HCT116 (cell line): ENCODE data around the gene PSME4. TPM values are rescaled to one million over a fixed set of nuclear protein-coding genes. Genes with fewer than 3 reads are reported as not detected.

Experiments
- ATAC-seq: fragments of 200-7000 bp; cut with Tn5 transposase; 2 replicates; pipeline ENCODE4 v1.9.1; 2020; ENCODE audit warnings: mild to moderate bottlenecking, moderate library complexity
- BruUV-seq: library from RNA; stranded (reverse); fragments of 400-500 nt; replicated peaks from 2 replicates; lab custom pipeline; 2021; lab: Mats Ljungman, UMichigan
- CTCF ChIA-PET: fragments of 300-600 bp; sonication (Branson Sonifier 250); formaldehyde crosslinking; loops from one replicate; lab custom pipeline; 2021; ENCODE audit warnings: antibody characterized with exemption; lab: Charles Lee
- POLR2A ChIA-PET: fragments of 300-600, 350-600 bp; sonication (Branson Sonifier 250); formaldehyde crosslinking; loops from one replicate; lab custom pipeline; 2021; ENCODE audit warnings: antibody characterized with exemption; lab: Charles Lee
- RAD21 ChIA-PET, 2 experiments: fragments of 300-600 bp; sonication (Branson Sonifier 250); formaldehyde crosslinking; loops; one replicate each; lab custom pipeline; 2023; ENCODE audit warnings: low total read pairs in 2 of 2; ENCODE audit not compliant: uncharacterized antibody in 2 of 2, unreplicated experiment in 2 of 2, low non-redundant PET in 1 of 2; lab: Charles Lee
- DNase-seq: peaks from one replicate; pipeline ENCODE4 v3.0.0-alpha.2; 2010; ENCODE audit warnings: low read depth, low spot score
- H2AFZ ChIP-seq: fragments of 200-600 bp; shearing (Covaris generic), sonication (generic); 2 replicates; pipeline ENCODE4 v1.6.1; 2017; ENCODE audit warnings: low read depth, mixed run types, mixed read lengths, antibody characterized with exemption, low read length; ENCODE audit not compliant: poor library complexity, severe bottlenecking
- H3K27ac ChIP-seq: 2 replicates; pipeline ENCODE4 v1.5.1; 2012; ENCODE audit warnings: low read depth, low read length
- H3K27me3 ChIP-seq: fragments of 200-600 bp; sonication (generic); 2 replicates; pipeline ENCODE4 v1.6.1; 2016; ENCODE audit warnings: mixed run types, low read length, mixed read lengths; ENCODE audit not compliant: insufficient read depth
- H3K36me3 ChIP-seq, 2 experiments: fragments of 200-500 bp in 1 of 2; fragments of 200-600 bp in 1 of 2; sonication (Bioruptor generic) in 1 of 2; sonication (generic) in 1 of 2; 2 replicates each; pipeline versions ENCODE4 v1.5.1 to v1.6.1; 2014 to 2016; ENCODE audit warnings: low read length in 2 of 2, inconsistent platforms in 1 of 2, mixed read lengths in 1 of 2, mixed run types in 1 of 2; ENCODE audit not compliant: insufficient read depth in 2 of 2, control insufficient read depth in 1 of 2
- H3K4me1 ChIP-seq, 2 experiments: fragments of 200-600 bp in 1 of 2; sonication (generic) in 1 of 2; 2 replicates each; pipeline versions ENCODE4 v1.5.1 to v1.6.1; 2012 to 2017; ENCODE audit warnings: low read length in 2 of 2, inconsistent platforms in 1 of 2, mild to moderate bottlenecking in 1 of 2, mixed read lengths in 1 of 2, mixed run types in 1 of 2, moderate library complexity in 1 of 2; ENCODE audit not compliant: insufficient read depth in 2 of 2, control insufficient read depth in 1 of 2
- H3K4me2 ChIP-seq: fragments of 200-600 bp; sonication (generic); 2 replicates; pipeline ENCODE4 v1.6.1; 2017; ENCODE audit warnings: mixed run types, low read length, mixed read lengths
- H3K4me3 ChIP-seq, 2 experiments: fragments of 200-600 bp in 1 of 2; sonication (generic) in 1 of 2; replicated peaks in 1 of 2; 2 replicates each; pipeline ENCODE4 v1.5.1; 2011 to 2016; ENCODE audit warnings: low read length in 2 of 2, control low read depth in 1 of 2, low read depth in 1 of 2, mild to moderate bottlenecking in 1 of 2, mixed read lengths in 1 of 2, mixed run types in 1 of 2
- H3K79me2 ChIP-seq: fragments of 200-600 bp; sonication (generic); 2 replicates; pipeline ENCODE4 v1.6.1; 2017; ENCODE audit warnings: mild to moderate bottlenecking, mixed run types, low read length, moderate library complexity, mixed read lengths; ENCODE audit not compliant: insufficient read depth
- H3K9ac ChIP-seq: fragments of 200-600 bp; sonication (generic); 2 replicates; pipeline ENCODE4 v1.6.1; 2016; ENCODE audit warnings: low read length, mixed read lengths
- H3K9me2 ChIP-seq: fragments of 200-600 bp; sonication (generic), shearing (Covaris generic); 2 replicates; pipeline ENCODE4 v1.6.1; 2017; ENCODE audit warnings: mixed run types, mild to moderate bottlenecking, moderate library complexity; ENCODE audit not compliant: insufficient read depth
- H3K9me3 ChIP-seq, 2 experiments: fragments of 200-500 bp in 1 of 2; fragments of 200-600 bp in 1 of 2; sonication (Bioruptor generic) in 1 of 2; sonication (generic) in 1 of 2; 2 replicates each; pipeline ENCODE4 v1.6.1; 2014 to 2017; ENCODE audit warnings: low read length in 2 of 2, mixed read lengths in 2 of 2, inconsistent platforms in 1 of 2, low read depth in 1 of 2, mild to moderate bottlenecking in 1 of 2, mixed run types in 1 of 2, moderate library complexity in 1 of 2; ENCODE audit not compliant: control insufficient read depth in 1 of 2, insufficient read depth in 1 of 2
- H4K20me1 ChIP-seq: fragments of 200-600 bp; sonication (generic), shearing (Covaris generic); 2 replicates; pipeline ENCODE4 v1.6.1; 2017; ENCODE audit warnings: mixed run types, mild to moderate bottlenecking, moderate library complexity; ENCODE audit not compliant: insufficient read depth
- EGR1 ChIP-seq: IDR thresholded peaks from 2 replicates; pipeline ENCODE4 v1.6.1; 2012; ENCODE audit warnings: low read depth
- ELF1 ChIP-seq: IDR thresholded peaks from 2 replicates; pipeline ENCODE4 v1.6.1; 2012; ENCODE audit warnings: low read depth, borderline replicate concordance
- EZH2 ChIP-seq: fragments of 200-600 bp; sonication (generic); IDR thresholded peaks from 2 replicates; pipeline ENCODE4 v1.6.1; 2017; ENCODE audit warnings: antibody characterized with exemption, mixed run types
- EZH2phosphoT487 ChIP-seq: fragments of 200-600 bp; IDR thresholded peaks from 2 replicates; pipeline ENCODE4 v1.6.1; 2018; ENCODE audit warnings: antibody characterized with exemption, borderline replicate concordance
- FOSL1 ChIP-seq: IDR thresholded peaks from 2 replicates; pipeline ENCODE4 v1.6.1; 2012; ENCODE audit warnings: low read depth
- JUND ChIP-seq: IDR thresholded peaks from 2 replicates; pipeline ENCODE4 v1.6.1; 2012
- POLR2A ChIP-seq: IDR thresholded peaks from 2 replicates; pipeline ENCODE4 v1.7.0; 2011; ENCODE audit warnings: borderline replicate concordance; ENCODE audit not compliant: insufficient read depth, insufficient read length; ENCODE audit errors: extremely low read depth
- POLR2AphosphoS5 ChIP-seq: IDR thresholded peaks from 2 replicates; pipeline ENCODE4 v1.6.1; 2011; ENCODE audit warnings: mild to moderate bottlenecking, low read depth, low read length, moderate library complexity
- RAD21 ChIP-seq: IDR thresholded peaks from 2 replicates; pipeline ENCODE4 v1.6.1; 2012; ENCODE audit warnings: low read depth, mild to moderate bottlenecking
- SIN3A ChIP-seq: IDR thresholded peaks from 2 replicates; pipeline ENCODE4 v1.6.1; 2012; ENCODE audit warnings: low read depth
- SRF ChIP-seq: IDR thresholded peaks from 2 replicates; pipeline ENCODE4 v1.6.1; 2012; ENCODE audit warnings: low read depth
- TCF7L2 ChIP-seq: IDR thresholded peaks from 2 replicates; pipeline ENCODE4 v1.7.0; 2011; ENCODE audit warnings: borderline replicate concordance, inconsistent platforms; ENCODE audit not compliant: insufficient read depth, insufficient read length; ENCODE audit errors: extremely low read depth
- YY1 ChIP-seq: IDR thresholded peaks from 2 replicates; pipeline ENCODE4 v1.6.1; 2011; ENCODE audit warnings: low read length, low read depth, moderate library complexity, mild to moderate bottlenecking; ENCODE audit not compliant: insufficient replicate concordance; ENCODE audit errors: extremely low read depth
- ZFX ChIP-seq: fragments of 450-650 bp; IDR thresholded peaks from 2 replicates; pipeline ENCODE4 v1.6.1; 2017
- ZNF274 ChIP-seq: fragments of 200-500 bp; sonication (Bioruptor generic); IDR thresholded peaks from 2 replicates; pipeline ENCODE4 v1.6.1; 2014; ENCODE audit warnings: mild to moderate bottlenecking, low read depth, low read length, inconsistent platforms
- intact Hi-C: fragments of 100-400 bp; cut with micrococcal nuclease; formaldehyde crosslinking; loops from 2 replicates; pipeline ENCODE4 v1.10.0; 2022
- total RNA-seq: library from RNA; stranded (reverse); gene quantifications from one replicate; pipeline ENCODE4 v1.2.1, GENCODE V29; 2021; ENCODE audit not compliant: unreplicated experiment
- TF ChIP-seq, protein P1 (sequence below), 3 experiments: fragments of 200-600 bp in 1 of 3; sonication (generic) in 1 of 3; IDR thresholded peaks in 2 of 3; conservative IDR thresholded peaks in 1 of 3; 2 replicates each; pipeline ENCODE4 v1.5.1; 2012 to 2017; ENCODE audit warnings: low read depth in 2 of 3, low read length in 2 of 3, antibody characterized with exemption in 1 of 3, borderline replicate concordance in 1 of 3, control low read depth in 1 of 3, mild to moderate bottlenecking in 1 of 3, mixed read lengths in 1 of 3, mixed run types in 1 of 3, moderate library complexity in 1 of 3; ENCODE audit not compliant: insufficient read depth in 1 of 3
- TF ChIP-seq, protein P2 (sequence below): IDR thresholded peaks from 2 replicates; pipeline ENCODE4 v1.6.1; 2012
- TF ChIP-seq, protein P3 (sequence below): IDR thresholded peaks from 2 replicates; pipeline ENCODE4 v1.6.1; 2012

Gene PSME4
- total RNA-seq, 1 experiment from 2014 or later, result 53.2 TPM

DNA sequence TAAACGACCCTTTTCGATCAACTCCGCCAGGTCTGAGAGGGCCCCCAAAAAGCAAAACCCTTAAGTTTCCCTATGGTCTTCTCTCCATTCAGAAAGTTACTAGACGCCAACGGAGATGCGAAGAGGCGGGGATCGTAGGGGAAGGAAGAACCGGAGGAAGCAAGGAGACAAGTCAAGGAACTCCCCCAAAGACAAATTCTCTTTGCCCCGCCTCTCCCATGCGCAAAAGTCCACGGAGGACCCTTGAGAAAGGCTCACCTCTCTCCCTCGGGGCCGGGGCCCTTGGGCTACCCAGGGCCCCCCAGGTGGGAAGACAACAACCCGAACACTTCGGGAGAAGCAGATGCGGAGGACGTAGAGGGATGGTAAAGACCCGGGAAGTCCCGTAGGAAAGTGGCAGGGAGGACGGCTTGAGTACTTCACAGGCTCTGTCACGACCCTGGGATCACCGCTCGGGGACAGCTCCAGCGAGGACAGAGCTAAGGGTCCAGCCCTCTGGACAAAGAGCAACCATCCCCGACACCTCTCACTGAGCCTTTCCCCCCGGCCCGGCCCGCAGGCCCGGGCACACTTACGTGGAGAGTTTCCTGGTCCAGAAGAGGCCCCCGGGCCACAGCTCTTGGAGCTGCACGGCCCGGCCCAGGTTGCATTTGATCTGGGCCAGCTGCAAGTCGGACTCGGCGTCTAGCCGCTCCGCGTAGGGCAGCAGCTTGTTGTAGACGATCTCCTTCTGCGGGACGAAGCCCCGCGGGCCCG, 647 bp downstream of the PSME4 start:
- Histone ChIP-seq H3K27ac (peak overlapping the region; percentile 78), H2AFZ (no peak overlapping the region), H3K4me1 (peaks cover 6 to 40% of the 10 kb centered on the region in 2 experiments), H4K20me1 (peaks cover 6% of the 10 kb centered on the region; the same call in 1 of the 2 replicates), H3K36me3 (no peaks in the 10 kb centered on the region), H3K9ac (peak overlapping the region; percentile 97), H3K4me3 (peak overlapping the region; percentile 83 to 90), H3K9me2 (no peaks in the 10 kb centered on the region), H3K4me2 (peak overlapping the region; percentile 95), H3K79me2 (peaks cover 63% of the 10 kb centered on the region), H3K9me3 (no peaks in the 10 kb centered on the region), H3K27me3 (no peaks in the 10 kb centered on the region)
- intact Hi-C loops, result no loop called here
- BruUV-seq, result no TSS peak
- POLR2A ChIA-PET, result interaction anchor here (0.8 to 1.0 kb wide), 2 partner anchors 9 to 10 kb away, joined by 3 read pairs; no protein-coding TSS in a partner anchor
- RAD21 ChIA-PET, result no interaction called here
- CTCF ChIA-PET, result no interaction called here
- no peak for TF ChIP-seq ZNF274
- no peak for TF ChIP-seq ELF1
- TF ChIP-seq EGR1, result no peak
- TF ChIP-seq SRF, result no peak
- TF ChIP-seq ZFX, result no peak
- no peak for TF ChIP-seq POLR2A
- TF ChIP-seq FOSL1, result no peak
- TF ChIP-seq EZH2, result no peak
- no peak for TF ChIP-seq SIN3A
- TF ChIP-seq RAD21, result no peak
- TF ChIP-seq, protein P1, sequence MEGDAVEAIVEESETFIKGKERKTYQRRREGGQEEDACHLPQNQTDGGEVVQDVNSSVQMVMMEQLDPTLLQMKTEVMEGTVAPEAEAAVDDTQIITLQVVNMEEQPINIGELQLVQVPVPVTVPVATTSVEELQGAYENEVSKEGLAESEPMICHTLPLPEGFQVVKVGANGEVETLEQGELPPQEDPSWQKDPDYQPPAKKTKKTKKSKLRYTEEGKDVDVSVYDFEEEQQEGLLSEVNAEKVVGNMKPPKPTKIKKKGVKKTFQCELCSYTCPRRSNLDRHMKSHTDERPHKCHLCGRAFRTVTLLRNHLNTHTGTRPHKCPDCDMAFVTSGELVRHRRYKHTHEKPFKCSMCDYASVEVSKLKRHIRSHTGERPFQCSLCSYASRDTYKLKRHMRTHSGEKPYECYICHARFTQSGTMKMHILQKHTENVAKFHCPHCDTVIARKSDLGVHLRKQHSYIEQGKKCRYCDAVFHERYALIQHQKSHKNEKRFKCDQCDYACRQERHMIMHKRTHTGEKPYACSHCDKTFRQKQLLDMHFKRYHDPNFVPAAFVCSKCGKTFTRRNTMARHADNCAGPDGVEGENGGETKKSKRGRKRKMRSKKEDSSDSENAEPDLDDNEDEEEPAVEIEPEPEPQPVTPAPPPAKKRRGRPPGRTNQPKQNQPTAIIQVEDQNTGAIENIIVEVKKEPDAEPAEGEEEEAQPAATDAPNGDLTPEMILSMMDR (IDR thresholded peaks at IDR 0.05 in 2 of 3, conservative IDR thresholded peaks at IDR 0.05 in 1 of 3; ENCODE audit: borderline replicate concordance in 1 of 3, insufficient read depth in 1 of 3, low read depth in 2 of 3, low read length in 2 of 3), result no peak
- TF ChIP-seq EZH2phosphoT487, result no peak
- TF ChIP-seq TCF7L2, result no peak
- TF ChIP-seq, protein P2, sequence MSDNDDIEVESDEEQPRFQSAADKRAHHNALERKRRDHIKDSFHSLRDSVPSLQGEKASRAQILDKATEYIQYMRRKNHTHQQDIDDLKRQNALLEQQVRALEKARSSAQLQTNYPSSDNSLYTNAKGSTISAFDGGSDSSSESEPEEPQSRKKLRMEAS, result no peak
- TF ChIP-seq, protein P3, sequence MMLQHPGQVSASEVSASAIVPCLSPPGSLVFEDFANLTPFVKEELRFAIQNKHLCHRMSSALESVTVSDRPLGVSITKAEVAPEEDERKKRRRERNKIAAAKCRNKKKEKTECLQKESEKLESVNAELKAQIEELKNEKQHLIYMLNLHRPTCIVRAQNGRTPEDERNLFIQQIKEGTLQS, result no peak
- no peak for TF ChIP-seq YY1
- TF ChIP-seq POLR2AphosphoS5, result no peak
- TF ChIP-seq JUND, result no peak
- no peak for DNase-seq
- peak; percentile 60 for ATAC-seq
